Natural killer cell (primary cell): Measurements from ENCODE around the gene ACTL7B. TPM values are rescaled to one million over a fixed set of nuclear protein-coding genes. Genes with fewer than 3 reads are reported as not detected.

ENCODE experiments used
- ATAC-seq, 3 donors: fragments of 150-1000 bp in 2 of 3; fragments of 200-7000 bp in 1 of 3; cut with Tn5 transposase; 1 replicate in 1 of 3; 2 replicates in 2 of 3; pipeline ENCODE4 v1.10.0; 2021; ENCODE audit warnings: mild to moderate bottlenecking in 2 of 3, moderate library complexity in 2 of 3
- DNase-seq, 2 donors: peaks; one replicate each; pipeline versions ENCODE4 v3.0.0 to v3.0.0-alpha.2; 2013 to 2021; ENCODE audit warnings: mixed read lengths in 1 of 2
- H3K27ac ChIP-seq: one replicate; pipeline ENCODE4 v1.5.1; 2013; ENCODE audit warnings: mild to moderate bottlenecking, low read length
- H3K27me3 ChIP-seq: one replicate; pipeline ENCODE4 v1.6.1; 2013; ENCODE audit warnings: low read length; ENCODE audit not compliant: control insufficient read depth, insufficient read depth
- H3K36me3 ChIP-seq: one replicate; pipeline ENCODE4 v1.6.1; 2013; ENCODE audit warnings: low read length; ENCODE audit not compliant: control insufficient read depth, insufficient read depth
- H3K4me1 ChIP-seq: one replicate; pipeline ENCODE4 v1.6.1; 2013; ENCODE audit warnings: low read length; ENCODE audit not compliant: control insufficient read depth, insufficient read depth
- H3K4me3 ChIP-seq: one replicate; pipeline ENCODE4 v1.5.1; 2013; ENCODE audit warnings: low read length
- H3K9me3 ChIP-seq: one replicate; pipeline ENCODE4 v1.6.1; 2013; ENCODE audit warnings: low read length; ENCODE audit not compliant: control insufficient read depth, insufficient read depth
- H3K27ac Mint-ChIP-seq, 2 donors: one replicate each; pipeline ENCODE4 v1.8.0; 2022; ENCODE audit warnings: mild to moderate bottlenecking in 2 of 2, mixed read lengths in 2 of 2, moderate library complexity in 1 of 2
- H3K27me3 Mint-ChIP-seq, 2 donors: one replicate each; pipeline ENCODE4 v1.8.0; 2022; ENCODE audit warnings: low read depth in 2 of 2, mixed read lengths in 2 of 2
- H3K36me3 Mint-ChIP-seq: one replicate; pipeline ENCODE4 v1.8.0; 2022; ENCODE audit warnings: mixed read lengths
- H3K4me1 Mint-ChIP-seq, 2 donors: one replicate each; pipeline ENCODE4 v1.8.0; 2022; ENCODE audit warnings: mixed read lengths in 2 of 2
- H3K4me3 Mint-ChIP-seq: one replicate; pipeline ENCODE4 v1.8.0; 2022; ENCODE audit warnings: mild to moderate bottlenecking, moderate library complexity, mixed read lengths
- H3K9me3 Mint-ChIP-seq, 2 donors: one replicate each; pipeline ENCODE4 v1.8.0; 2022; ENCODE audit warnings: mixed read lengths in 2 of 2
- WGBS: methylation state at CpG from one replicate; pipeline ENCODE4 v1.1.7; 2013; ENCODE audit warnings: missing lambda C conversion rate; ENCODE audit not compliant: insufficient coverage; 5-methylcytosine and 5-hydroxymethylcytosine counted together
- intact Hi-C: fragments of 100-400 bp; cut with micrococcal nuclease; formaldehyde crosslinking; loops from one replicate; pipeline ENCODE4 v1.14.2; 2022
- total RNA-seq, 4 donors: library from RNA; stranded (reverse); fragments of 120-200 nt in 1 of 4; gene quantifications; one replicate each; pipeline versions ENCODE4 v1.2.3 to v1.2.4, GENCODE V29; 2013 to 2022
- TF ChIP-seq, protein P1 (sequence below): fragments of 200-600 bp; IDR thresholded peaks from one replicate; pipeline ENCODE4 v1.8.0; 2022; ENCODE audit warnings: antibody characterized with exemption

The ACTL7B gene
- total RNA-seq, 3 donors from 2014 or later (not counting 1 experiment from before 2014, with no cell fraction given), result 0.20 TPM; not detected in 2

DNA sequence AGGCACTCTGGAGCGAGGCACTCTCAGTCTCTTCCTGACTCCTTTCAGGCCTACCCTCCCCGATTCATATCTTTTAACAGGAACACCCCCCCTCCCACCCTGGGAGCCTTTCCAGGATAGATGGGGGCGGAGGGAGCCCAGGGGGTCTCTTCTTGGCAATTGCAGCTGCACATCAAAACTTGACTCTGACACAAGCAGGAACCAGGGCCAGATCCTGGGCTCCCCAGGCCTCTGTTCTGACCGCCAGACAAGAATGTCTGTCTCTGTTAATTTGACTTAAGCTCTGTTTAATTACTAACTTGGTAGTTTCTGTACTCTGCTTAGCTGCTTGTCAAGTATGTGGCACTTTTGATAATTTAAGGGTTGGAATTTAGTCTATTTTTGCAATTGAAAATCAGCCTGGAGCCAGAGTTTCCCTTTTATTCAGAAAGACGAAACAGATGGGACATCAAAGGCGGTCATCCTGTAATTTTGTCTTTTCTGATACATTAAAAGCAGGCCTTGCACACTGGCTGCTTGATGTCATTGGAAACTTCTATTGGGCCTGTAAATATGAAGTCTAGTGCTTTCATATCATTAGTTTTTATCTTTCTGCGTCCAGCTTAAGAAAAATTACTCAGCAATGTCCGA is 43.3 kb downstream of the ACTL7B start:
- 90% methylated on average over 7 of the region's 8 CpGs for WGBS
- no peak overlapping the region for H3K4me3 Mint-ChIP-seq
- no peaks in the 10 kb centered on the region for H3K9me3 Mint-ChIP-seq
- Histone ChIP-seq H3K4me1 (no peaks in the 10 kb centered on the region), H3K27ac (no peak overlapping the region), H3K36me3 (no peaks in the 10 kb centered on the region), H3K27me3 (no peaks in the 10 kb centered on the region), H3K4me3 (no peak overlapping the region), H3K9me3 (no peaks in the 10 kb centered on the region)
- no peaks in the 10 kb centered on the region for H3K36me3 Mint-ChIP-seq
- DNase-seq (no peak), ATAC-seq (no peak)
- intact Hi-C loops, result no loop called here
- TF ChIP-seq, protein P1, sequence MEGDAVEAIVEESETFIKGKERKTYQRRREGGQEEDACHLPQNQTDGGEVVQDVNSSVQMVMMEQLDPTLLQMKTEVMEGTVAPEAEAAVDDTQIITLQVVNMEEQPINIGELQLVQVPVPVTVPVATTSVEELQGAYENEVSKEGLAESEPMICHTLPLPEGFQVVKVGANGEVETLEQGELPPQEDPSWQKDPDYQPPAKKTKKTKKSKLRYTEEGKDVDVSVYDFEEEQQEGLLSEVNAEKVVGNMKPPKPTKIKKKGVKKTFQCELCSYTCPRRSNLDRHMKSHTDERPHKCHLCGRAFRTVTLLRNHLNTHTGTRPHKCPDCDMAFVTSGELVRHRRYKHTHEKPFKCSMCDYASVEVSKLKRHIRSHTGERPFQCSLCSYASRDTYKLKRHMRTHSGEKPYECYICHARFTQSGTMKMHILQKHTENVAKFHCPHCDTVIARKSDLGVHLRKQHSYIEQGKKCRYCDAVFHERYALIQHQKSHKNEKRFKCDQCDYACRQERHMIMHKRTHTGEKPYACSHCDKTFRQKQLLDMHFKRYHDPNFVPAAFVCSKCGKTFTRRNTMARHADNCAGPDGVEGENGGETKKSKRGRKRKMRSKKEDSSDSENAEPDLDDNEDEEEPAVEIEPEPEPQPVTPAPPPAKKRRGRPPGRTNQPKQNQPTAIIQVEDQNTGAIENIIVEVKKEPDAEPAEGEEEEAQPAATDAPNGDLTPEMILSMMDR, result no peak
- peaks cover 11 to 12% of the 10 kb centered on the region in 2 donors for H3K4me1 Mint-ChIP-seq
- H3K27ac Mint-ChIP-seq, result no peak overlapping the region
- peaks cover 0 to 10% of the 10 kb centered on the region in 2 donors for H3K27me3 Mint-ChIP-seq

DNA sequence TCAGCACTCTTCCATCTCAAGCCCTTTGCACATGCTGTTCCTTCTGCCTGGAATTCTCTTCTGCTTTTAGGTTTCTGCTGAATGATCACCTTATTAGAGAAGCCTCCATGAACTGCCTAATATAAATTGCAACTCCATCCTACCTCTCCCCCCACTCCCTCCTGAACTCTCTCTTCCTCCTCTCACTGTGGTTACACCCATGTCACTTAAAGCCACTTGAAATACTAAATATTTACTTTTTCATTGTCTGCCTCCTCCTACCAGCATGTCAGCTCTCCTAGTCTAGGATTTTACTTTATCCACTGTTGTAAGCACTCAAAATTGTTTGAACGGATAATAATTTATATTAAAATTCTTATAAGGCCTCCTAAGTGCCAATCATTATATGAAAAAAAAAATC is 43.8 kb downstream of the ACTL7B start:
- no peak for ATAC-seq
- no peak for DNase-seq
- Histone ChIP-seq H3K4me1 (no peaks in the 10 kb centered on the region), H3K4me3 (no peak overlapping the region), H3K9me3 (no peaks in the 10 kb centered on the region), H3K27me3 (no peaks in the 10 kb centered on the region), H3K27ac (no peak overlapping the region), H3K36me3 (no peaks in the 10 kb centered on the region)
- Mint-ChIP-seq H3K27ac (no peak overlapping the region), H3K9me3 (no peaks in the 10 kb centered on the region), H3K4me3 (no peak overlapping the region), H3K4me1 (peaks cover 11 to 12% of the 10 kb centered on the region in 2 donors), H3K36me3 (no peaks in the 10 kb centered on the region), H3K27me3 (peaks cover 0 to 10% of the 10 kb centered on the region in 2 donors)
- no CpG with 5 or more reads among the region's 1 CpG for WGBS
- TF ChIP-seq, protein P1, result no peak
- intact Hi-C loops, result no loop called here

DNA sequence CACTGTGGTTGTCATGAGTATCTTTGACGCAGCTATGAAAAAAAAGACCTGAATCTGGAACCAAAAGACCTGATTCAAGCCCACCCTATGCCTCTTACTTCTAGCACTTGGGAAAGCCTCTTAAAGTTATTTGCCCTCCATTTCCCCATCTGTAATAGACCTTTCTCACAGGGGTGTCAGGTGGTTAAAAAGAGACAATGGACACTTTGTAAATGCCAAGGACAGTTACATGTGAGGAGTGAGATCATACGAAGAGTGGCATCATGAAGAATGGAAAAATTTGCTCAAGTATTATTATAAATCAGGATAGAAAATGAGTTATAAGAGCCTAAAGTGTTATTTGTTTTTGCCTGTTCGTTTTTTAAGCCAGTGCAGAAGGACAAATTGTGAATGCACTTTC is 46.5 kb downstream of the ACTL7B start:
- no peak for ATAC-seq
- H3K36me3 Mint-ChIP-seq, result no peaks in the 10 kb centered on the region

More for the DNA sequence above, 46.5 kb downstream of the ACTL7B start:
- Histone ChIP-seq H3K4me1 (no peaks in the 10 kb centered on the region), H3K36me3 (no peaks in the 10 kb centered on the region), H3K4me3 (no peak overlapping the region), H3K27ac (no peak overlapping the region), H3K9me3 (no peaks in the 10 kb centered on the region), H3K27me3 (no peaks in the 10 kb centered on the region)
- no peak overlapping the region for H3K4me3 Mint-ChIP-seq
- H3K27ac Mint-ChIP-seq, result no peak overlapping the region
- WGBS, result 87% methylated on average over 3 of the region's 3 CpGs
- no peaks in the 10 kb centered on the region for H3K9me3 Mint-ChIP-seq
- peaks cover 0 to 7% of the 10 kb centered on the region in 2 donors for H3K27me3 Mint-ChIP-seq
- H3K4me1 Mint-ChIP-seq, result peaks cover 0 to 4% of the 10 kb centered on the region in 2 donors
- TF ChIP-seq, protein P1, result no peak
- intact Hi-C loops, result no loop called here
- no peak for DNase-seq

Other genes starting within 250 kb of the ACTL7B start
- gene ACTL7A, start 6.3 kb upstream of the ACTL7B start, total RNA-seq, result not detected
- gene ELP1, start 78.1 kb upstream of the ACTL7B start, total RNA-seq, result 10 to 100 TPM; 21.8 to 33.0 (median 28.2) TPM
- 1 to 10 TPM; 5.9 to 8.1 (median 7.4) TPM for gene ABITRAM, start 78.4 kb upstream of the ACTL7B start, total RNA-seq
- gene CTNNAL1, start 157.5 kb upstream of the ACTL7B start, total RNA-seq, result 1 to 10 TPM; 2.6 to 7.6 (median 2.7) TPM